ENCODE results near the gene GRIA1.

- no peak for TF ChIP-seq EP300 (IDR thresholded peaks at IDR 0.05)
- no peak for TF ChIP-seq CTCF (IDR thresholded peaks at IDR 0.05)
- TF ChIP-seq POLR2A (IDR thresholded peaks at IDR 0.05) = no peak
- TF ChIP-seq POLR2AphosphoS5 (IDR thresholded peaks at IDR 0.05) = no peak
These were observed 228.2 kb downstream of the GRIA1 start for GRCh38 chr5:153718713-153719112.

Measured in gastroesophageal sphincter (tissue), 3 donors.